Endothelial cell of umbilical vein (primary cell): ENCODE results near the gene NT5DC1. TPM values are rescaled to one million over a fixed set of nuclear protein-coding genes. Genes with fewer than 3 reads are reported as not detected.

Experiments used
- BruUV-seq: library from RNA; stranded (reverse); fragments of 400-500 nt; replicated peaks from 2 replicates; lab custom pipeline; 2021; lab: Mats Ljungman, UMichigan
- CTCF ChIA-PET: fragments of 300-600, 350-600 bp; sonication (Branson Sonifier 250); formaldehyde crosslinking; loops from one replicate; lab custom pipeline; 2021; ENCODE audit warnings: antibody characterized with exemption, inconsistent platforms; lab: Charles Lee
- POLR2A ChIA-PET: fragments of 300-600, 350-600 bp; sonication (Branson Sonifier 250); formaldehyde crosslinking; loops from one replicate; lab custom pipeline; 2021; ENCODE audit warnings: antibody characterized with exemption, inconsistent platforms; lab: Charles Lee
- DNase-seq: peaks from one replicate; pipeline ENCODE4 v3.0.0-alpha.2; 2011; ENCODE audit warnings: low read depth, low spot score
- FAIRE-seq: peaks from 2 replicates; lab custom pipeline; 2011; peaks lifted over from hg19 to GRCh38; lab: Jason Lieb, UNC
- H2AFZ ChIP-seq: 2 replicates; pipeline ENCODE4 v1.6.0; 2012; ENCODE audit warnings: low read depth, low read length, control low read depth, inconsistent platforms
- H3K27ac ChIP-seq: 2 replicates; pipeline ENCODE4 v1.5.1; 2011; ENCODE audit warnings: low read depth, mild to moderate bottlenecking, control low read depth, low read length, moderate library complexity; ENCODE audit not compliant: insufficient read depth
- H3K27me3 ChIP-seq, 2 experiments: 2 replicates each; pipeline versions ENCODE4 v1.6.0 to v1.6.1; 2011; ENCODE audit warnings: low read length in 2 of 2, mixed read lengths in 1 of 2; ENCODE audit not compliant: control insufficient read depth in 2 of 2, insufficient read depth in 2 of 2
- H3K36me3 ChIP-seq, 2 experiments: 2 replicates in 1 of 2; 3 replicates in 1 of 2; pipeline ENCODE4 v1.5.1; 2011; ENCODE audit warnings: low read length in 2 of 2, mild to moderate bottlenecking in 1 of 2, moderate library complexity in 1 of 2; ENCODE audit not compliant: control insufficient read depth in 2 of 2, insufficient read depth in 2 of 2; ENCODE audit errors: extremely low read depth in 1 of 2
- H3K4me1 ChIP-seq: 3 replicates; pipeline ENCODE4 v1.5.1; 2011; ENCODE audit warnings: mild to moderate bottlenecking, low read length; ENCODE audit not compliant: control insufficient read depth, insufficient read depth; ENCODE audit errors: extremely low read depth
- H3K4me2 ChIP-seq: 2 replicates; pipeline ENCODE4 v1.6.1; 2011; ENCODE audit warnings: low read length, control low read depth, mixed read lengths; ENCODE audit not compliant: insufficient read depth
- H3K4me3 ChIP-seq, 3 experiments: fragments of 200-600 bp in 1 of 3; sonication (generic), shearing (Covaris generic) in 1 of 3; replicated peaks in 1 of 3; 2 replicates each; pipeline ENCODE4 v1.5.1; 2011 to 2016; ENCODE audit warnings: control low read depth in 3 of 3, low read length in 3 of 3, mild to moderate bottlenecking in 2 of 3, inconsistent platforms in 1 of 3, low read depth in 1 of 3, moderate library complexity in 1 of 3; ENCODE audit not compliant: insufficient read depth in 1 of 3
- H3K79me2 ChIP-seq: 2 replicates; pipeline ENCODE4 v1.6.0; 2012; ENCODE audit warnings: low read length, inconsistent platforms; ENCODE audit not compliant: control insufficient read depth, insufficient read depth
- H3K9ac ChIP-seq: replicated peaks from 2 replicates; pipeline ENCODE3; 2011; ENCODE audit warnings: low read length, control low read depth; ENCODE audit not compliant: insufficient read depth; ENCODE audit errors: extremely low read depth
- H3K9me1 ChIP-seq: replicated peaks from 3 replicates; pipeline ENCODE4 v1.6.0; 2011; ENCODE audit warnings: mild to moderate bottlenecking, low read length; ENCODE audit not compliant: control insufficient read depth, insufficient read depth; ENCODE audit errors: extremely low read depth
- H3K9me3 ChIP-seq: replicated peaks from 2 replicates; pipeline ENCODE4 v1.5.1; 2012; ENCODE audit warnings: low read length, inconsistent platforms; ENCODE audit not compliant: control insufficient read depth, insufficient read depth
- H4K20me1 ChIP-seq: replicated peaks from 2 replicates; pipeline ENCODE3; 2011; ENCODE audit warnings: mild to moderate bottlenecking, low read length; ENCODE audit not compliant: control insufficient read depth, insufficient read depth; ENCODE audit errors: extremely low read depth
- EZH2 ChIP-seq: IDR thresholded peaks from 2 replicates; pipeline ENCODE4 v1.6.1; 2012; ENCODE audit warnings: borderline replicate concordance, low read depth, mild to moderate bottlenecking, moderate library complexity, low read length, inconsistent platforms; ENCODE audit not compliant: severe bottlenecking
- GATA2 ChIP-seq: IDR thresholded peaks from 2 replicates; pipeline ENCODE4 v1.7.0; 2011; ENCODE audit warnings: low read depth, mild to moderate bottlenecking, moderate library complexity, mixed read lengths, low read length; ENCODE audit not compliant: insufficient read length, insufficient read depth
- MYC ChIP-seq: IDR thresholded peaks from one replicate; pipeline ENCODE4 v1.6.1; 2011; ENCODE audit warnings: mild to moderate bottlenecking, low read depth, low read length
- POLR2AphosphoS5 ChIP-seq: IDR thresholded peaks from 2 replicates; pipeline ENCODE4 v1.6.1; 2012; ENCODE audit warnings: low read depth, mild to moderate bottlenecking, control low read depth, low read length, moderate library complexity; ENCODE audit not compliant: insufficient read depth
- dilution Hi-C: fragments of 300-500 bp; cut with MboI; formaldehyde crosslinking; loops from one replicate; pipeline ENCODE4 v1.15.0; 2019; ENCODE audit warnings: low sequenced_read_pairs; ENCODE audit not compliant: extremely low pct_ligation_motif_present
- intact Hi-C: fragments of 100-400 bp; cut with micrococcal nuclease; formaldehyde crosslinking; loops from one replicate; pipeline ENCODE4 v1.10.0; 2022
- polyA plus RNA-seq, 4 experiments: library from polyadenylated mRNA; depleted of rRNA in 3 of 4; stranded (reverse) in 3 of 4; unstranded in 1 of 4; fragments of >200 nt; gene quantifications; 2 replicates each; pipeline versions ENCODE4 v1.2.1 to v1.2.3, GENCODE V29; 2011 to 2012; ENCODE audit warnings: missing spikeins in 1 of 4
- total RNA-seq: library from RNA; stranded (reverse); gene quantifications from 2 replicates; pipeline ENCODE4 v1.2.3, GENCODE V29; 2021
- TF ChIP-seq, protein P1 (sequence below), 2 donors: IDR thresholded peaks; 1 replicate in 1 of 2; 2 replicates in 1 of 2; pipeline ENCODE4 v1.5.1; 2011; ENCODE audit warnings: low read length in 2 of 2, mild to moderate bottlenecking in 2 of 2, moderate library complexity in 2 of 2, control low read depth in 1 of 2, inconsistent platforms in 1 of 2, low read depth in 1 of 2; ENCODE audit not compliant: insufficient read depth in 1 of 2; ENCODE audit errors: extremely low read depth in 1 of 2
- TF ChIP-seq, protein P2 (sequence below): IDR thresholded peaks from 2 replicates; pipeline ENCODE4 v1.6.1; 2011; ENCODE audit not compliant: insufficient read depth, insufficient read length

Gene NT5DC1
- total and polyA plus RNA-seq, 2 donors (not counting 3 experiments of a cell fraction or from before 2014, with no cell fraction given), result 11.3 to 24.3 TPM

DNA sequence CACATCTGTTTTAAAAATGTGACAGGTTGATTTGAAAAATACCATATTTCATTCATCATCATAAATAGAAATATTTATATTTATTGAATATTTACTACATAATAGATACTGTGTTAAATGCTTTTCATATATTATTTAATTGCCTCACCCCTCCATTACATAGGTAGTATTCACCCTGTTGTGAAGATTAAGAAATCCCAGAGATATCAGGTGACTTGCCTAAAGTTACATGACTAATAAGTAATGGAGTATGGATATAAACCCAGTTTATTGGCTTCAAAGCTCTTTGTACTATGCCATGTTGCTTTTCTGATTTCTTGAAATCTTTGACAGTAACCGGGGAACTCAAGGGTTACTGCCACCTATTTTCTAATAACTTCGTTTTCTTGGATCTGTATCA is 189.2 kb downstream of the NT5DC1 start:
- Histone ChIP-seq H3K4me2 (no peak overlapping the region), H3K9ac (no peak overlapping the region), H3K9me1 (no peaks in the 10 kb centered on the region), H3K4me3 (no peak overlapping the region), H2AFZ (no peak overlapping the region), H4K20me1 (no peaks in the 10 kb centered on the region), H3K27ac (no peak overlapping the region), H3K4me1 (no peaks in the 10 kb centered on the region), H3K79me2 (no peaks in the 10 kb centered on the region), H3K36me3 (no peaks in the 10 kb centered on the region), H3K9me3 (no peaks in the 10 kb centered on the region), H3K27me3 (no peaks in the 10 kb centered on the region)
- dilution Hi-C loops, result no loop called here
- intact Hi-C loops, result loop anchor here (5.0 kb wide), 4 partner anchors 82 to 557 kb away; partner anchors contain the start of genes CALHM6 and DSE
- POLR2A ChIA-PET, result interaction anchor here (0.5 to 1.5 kb wide), 2 partner anchors 10 to 219 kb away, joined by 3 to 4 read pairs; partner anchors contain the start of gene TSPYL1
- CTCF ChIA-PET, result interaction anchor here (0.6 to 4.5 kb wide), 6 partner anchors 10 to 271 kb away, joined by 3 to 90 read pairs (median 8); partner anchors contain the start of genes CALHM5 and TSPYL1
- FAIRE-seq, result no peak
- DNase-seq, result no peak
- TF ChIP-seq MYC (no peak), POLR2AphosphoS5 (no peak), EZH2 (no peak)
- TF ChIP-seq, protein P1, sequence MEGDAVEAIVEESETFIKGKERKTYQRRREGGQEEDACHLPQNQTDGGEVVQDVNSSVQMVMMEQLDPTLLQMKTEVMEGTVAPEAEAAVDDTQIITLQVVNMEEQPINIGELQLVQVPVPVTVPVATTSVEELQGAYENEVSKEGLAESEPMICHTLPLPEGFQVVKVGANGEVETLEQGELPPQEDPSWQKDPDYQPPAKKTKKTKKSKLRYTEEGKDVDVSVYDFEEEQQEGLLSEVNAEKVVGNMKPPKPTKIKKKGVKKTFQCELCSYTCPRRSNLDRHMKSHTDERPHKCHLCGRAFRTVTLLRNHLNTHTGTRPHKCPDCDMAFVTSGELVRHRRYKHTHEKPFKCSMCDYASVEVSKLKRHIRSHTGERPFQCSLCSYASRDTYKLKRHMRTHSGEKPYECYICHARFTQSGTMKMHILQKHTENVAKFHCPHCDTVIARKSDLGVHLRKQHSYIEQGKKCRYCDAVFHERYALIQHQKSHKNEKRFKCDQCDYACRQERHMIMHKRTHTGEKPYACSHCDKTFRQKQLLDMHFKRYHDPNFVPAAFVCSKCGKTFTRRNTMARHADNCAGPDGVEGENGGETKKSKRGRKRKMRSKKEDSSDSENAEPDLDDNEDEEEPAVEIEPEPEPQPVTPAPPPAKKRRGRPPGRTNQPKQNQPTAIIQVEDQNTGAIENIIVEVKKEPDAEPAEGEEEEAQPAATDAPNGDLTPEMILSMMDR (IDR thresholded peaks at IDR 0.05; ENCODE audit: extremely low read depth in 1 of 2, insufficient read depth in 1 of 2, low read depth in 1 of 2, low read length in 2 of 2), result no peak
- no TSS peak for BruUV-seq

DNA sequence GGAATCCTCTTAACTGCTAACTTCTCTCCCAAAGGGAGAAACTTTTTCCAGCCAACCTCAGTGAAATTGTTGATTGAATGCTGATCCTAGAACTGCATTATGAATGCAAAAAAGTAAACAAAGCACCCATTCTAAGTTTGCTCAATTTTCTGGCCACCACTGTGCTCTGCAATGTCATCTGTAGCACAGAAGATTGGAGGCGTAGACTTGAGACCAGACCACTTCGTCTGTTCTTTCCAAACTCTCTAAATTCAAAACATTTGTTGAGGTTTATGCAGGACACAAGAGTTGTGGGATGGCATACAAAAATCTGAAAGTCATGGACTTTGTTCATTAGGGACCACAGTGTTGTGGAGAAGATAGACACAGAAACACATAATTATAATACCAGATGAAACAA is 190.1 kb downstream of the NT5DC1 start:
- Histone ChIP-seq H3K27me3 (no peaks in the 10 kb centered on the region), H3K4me2 (no peak overlapping the region), H3K79me2 (no peaks in the 10 kb centered on the region), H3K9me3 (no peaks in the 10 kb centered on the region), H2AFZ (no peak overlapping the region), H3K4me1 (no peaks in the 10 kb centered on the region), H3K4me3 (no peak overlapping the region), H4K20me1 (no peaks in the 10 kb centered on the region), H3K36me3 (no peaks in the 10 kb centered on the region), H3K9ac (no peak overlapping the region), H3K9me1 (no peaks in the 10 kb centered on the region), H3K27ac (no peak overlapping the region)
- dilution Hi-C loops, result no loop called here
- DNase-seq (no peak), FAIRE-seq (no peak)
- intact Hi-C loops, result no loop called here
- POLR2A ChIA-PET, result interaction anchor here (0.5 kb wide), 1 partner anchor 240 kb away, joined by 3 read pairs; no protein-coding TSS in a partner anchor
- CTCF ChIA-PET, result interaction anchor here (1.5 to 4.5 kb wide), 4 partner anchors 73 to 270 kb away, joined by 4 to 90 read pairs (median 28); partner anchors contain the start of gene CALHM5
- TF ChIP-seq POLR2AphosphoS5 (no peak), EZH2 (no peak), MYC (no peak), GATA2 (no peak)
- TF ChIP-seq, protein P1 (IDR thresholded peaks at IDR 0.05; ENCODE audit: extremely low read depth in 1 of 2, insufficient read depth in 1 of 2, low read depth in 1 of 2, low read length in 2 of 2), result no peak
- TF ChIP-seq, protein P2, sequence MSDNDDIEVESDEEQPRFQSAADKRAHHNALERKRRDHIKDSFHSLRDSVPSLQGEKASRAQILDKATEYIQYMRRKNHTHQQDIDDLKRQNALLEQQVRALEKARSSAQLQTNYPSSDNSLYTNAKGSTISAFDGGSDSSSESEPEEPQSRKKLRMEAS, result no peak
- BruUV-seq, result no TSS peak
